Peyer's patch (tissue), 4 donors: ENCODE data around the gene TTC23.

ENCODE experiments used
- CTCF ChIP-seq, 6 experiments: fragments of 450-650 bp in 4 of 6; fragments of 200-600 bp in 2 of 6; sonication (generic) in 1 of 6; IDR thresholded peaks; one replicate each; pipeline ENCODE4 v1.5.1; 2017 to 2019; ENCODE audit warnings: antibody characterized with exemption in 6 of 6, mild to moderate bottlenecking in 3 of 6, moderate library complexity in 1 of 6
- POLR2A ChIP-seq, 2 donors: fragments of 450-650 bp; IDR thresholded peaks; one replicate each; pipeline ENCODE4 v1.5.1; 2017; ENCODE audit warnings: antibody characterized with exemption in 2 of 2, mild to moderate bottlenecking in 2 of 2, moderate library complexity in 2 of 2

DNA sequence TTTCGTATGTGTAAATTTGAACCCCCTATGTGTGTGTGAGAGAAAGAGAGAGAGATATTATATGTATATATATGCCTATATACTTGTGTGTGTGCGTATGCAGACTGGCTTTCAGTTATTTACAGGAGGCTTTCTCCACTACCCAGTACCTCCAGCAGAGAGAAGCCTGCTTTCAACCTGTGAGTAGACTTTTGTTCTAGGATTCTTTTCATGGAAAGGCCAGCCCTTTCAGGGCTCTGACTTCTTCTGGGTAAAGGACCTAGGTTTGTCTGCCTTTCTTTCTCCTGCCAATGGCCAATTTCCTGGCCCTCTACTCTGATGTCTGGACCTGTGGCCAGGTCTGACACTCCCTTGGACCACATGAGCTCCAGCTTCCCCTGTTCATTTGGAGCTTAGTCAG, 25.7 kb upstream of the TTC23 start:
- TF ChIP-seq CTCF (IDR thresholded peaks at IDR 0.05): no peak
- no peak for TF ChIP-seq POLR2A (IDR thresholded peaks at IDR 0.05)
